ENCODE data around the gene CNRIP1. TPM values are rescaled to one million over a fixed set of nuclear protein-coding genes. Genes with fewer than 3 reads are reported as not detected.

CNRIP1 gene
- total and polyA plus RNA-seq, 3 donors from 2014 or later = 5.8 to 10.5 (median 9.2) TPM

DNA sequence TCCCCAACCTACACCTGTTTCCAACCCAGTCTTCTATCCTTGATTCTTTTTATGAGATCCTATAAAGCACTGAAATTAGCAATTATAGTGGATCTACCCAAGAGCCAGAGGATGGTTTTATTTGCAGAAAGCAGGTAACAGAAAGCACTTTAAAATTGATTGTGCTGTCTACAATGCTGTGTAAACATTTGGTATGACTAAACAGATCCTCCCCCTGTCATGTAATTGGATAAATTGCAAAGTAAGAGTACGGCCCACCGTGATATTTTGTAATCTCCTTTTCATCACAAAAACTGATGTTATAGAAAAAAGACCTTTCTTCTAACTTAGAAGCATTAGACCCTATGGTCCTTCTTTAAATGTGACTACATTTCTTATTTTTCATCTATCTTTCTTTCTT lies 56.1 kb downstream of the CNRIP1 start:
- no peaks in the 10 kb centered on the region for H3K9me3 ChIP-seq
- no peaks in the 10 kb centered on the region for H3K27me3 ChIP-seq
- no peak for TF ChIP-seq POLR2A (IDR thresholded peaks at IDR 0.05)
- no peak for TF ChIP-seq CTCF (IDR thresholded peaks at IDR 0.05)
- 93 to 95% methylated on average over 2 of the region's 2 CpGs for WGBS, 2 donors
- DNase-seq = no peak
- H3K4me3 ChIP-seq = no peak overlapping the region
- no peak overlapping the region for H3K27ac ChIP-seq
- intact Hi-C loops (cut with DNase I; ENCODE audit: low total_unique reads) = no loop called here
- H3K4me1 ChIP-seq = no peaks in the 10 kb centered on the region
- H3K36me3 ChIP-seq (ENCODE audit: low read depth, missing control alignments) = no peaks in the 10 kb centered on the region

DNA sequence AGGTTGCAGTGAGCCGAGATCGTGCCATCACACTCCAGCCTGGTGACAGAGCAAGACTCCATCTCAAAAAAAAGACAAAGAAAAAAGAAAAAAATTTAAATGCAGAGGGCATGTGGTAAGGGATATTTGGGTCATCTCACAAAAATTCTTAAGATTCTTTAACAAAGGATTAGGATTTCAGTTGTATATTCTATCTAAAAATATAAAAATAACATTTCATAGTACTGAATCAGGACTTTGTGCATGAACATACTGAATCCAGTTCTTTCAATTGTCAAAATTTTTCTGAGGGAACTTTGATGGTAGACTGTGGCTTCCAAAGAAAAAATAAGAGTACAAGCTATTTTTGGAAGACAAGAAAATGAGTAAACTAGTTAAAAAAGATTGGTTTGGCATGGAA lies 60.9 kb downstream of the CNRIP1 start:
- 89 to 93% methylated on average over 2 of the region's 2 CpGs for WGBS, 2 donors
- H3K9me3 ChIP-seq = no peaks in the 10 kb centered on the region

GRCh38 chr2:68256093-68256450 lies 63.7 kb downstream of the CNRIP1 start:
- H3K27me3 ChIP-seq = no peaks in the 10 kb centered on the region
- intact Hi-C loops (cut with DNase I; ENCODE audit: low total_unique reads) = no loop called here
- 79 to 84% methylated on average over 1 of the region's 1 CpG for WGBS, 2 donors
- peak overlapping the region in 1 of 2 donors; percentile 4 for H3K27ac ChIP-seq
- H3K4me3 ChIP-seq = no peak overlapping the region
- H3K9me3 ChIP-seq = no peaks in the 10 kb centered on the region
- peaks cover 5% of the 10 kb centered on the region for H3K4me1 ChIP-seq
- H3K36me3 ChIP-seq (ENCODE audit: low read depth, missing control alignments) = no peaks in the 10 kb centered on the region
- DNase-seq = no peak
- TF ChIP-seq POLR2A (IDR thresholded peaks at IDR 0.05) = no peak
- no peak for TF ChIP-seq CTCF (IDR thresholded peaks at IDR 0.05)

More for the DNA sequence above, 60.9 kb downstream of the CNRIP1 start:
- Histone ChIP-seq H3K27ac (no peak overlapping the region), H3K4me3 (no peak overlapping the region), H3K36me3 (ENCODE audit: low read depth, missing control alignments) (no peaks in the 10 kb centered on the region), H3K27me3 (no peaks in the 10 kb centered on the region), H3K4me1 (peaks cover 2% of the 10 kb centered on the region)
- TF ChIP-seq CTCF (IDR thresholded peaks at IDR 0.05) (no peak), POLR2A (IDR thresholded peaks at IDR 0.05) (no peak)
- DNase-seq = no peak
- intact Hi-C loops (cut with DNase I; ENCODE audit: low total_unique reads) = no loop called here

DNA sequence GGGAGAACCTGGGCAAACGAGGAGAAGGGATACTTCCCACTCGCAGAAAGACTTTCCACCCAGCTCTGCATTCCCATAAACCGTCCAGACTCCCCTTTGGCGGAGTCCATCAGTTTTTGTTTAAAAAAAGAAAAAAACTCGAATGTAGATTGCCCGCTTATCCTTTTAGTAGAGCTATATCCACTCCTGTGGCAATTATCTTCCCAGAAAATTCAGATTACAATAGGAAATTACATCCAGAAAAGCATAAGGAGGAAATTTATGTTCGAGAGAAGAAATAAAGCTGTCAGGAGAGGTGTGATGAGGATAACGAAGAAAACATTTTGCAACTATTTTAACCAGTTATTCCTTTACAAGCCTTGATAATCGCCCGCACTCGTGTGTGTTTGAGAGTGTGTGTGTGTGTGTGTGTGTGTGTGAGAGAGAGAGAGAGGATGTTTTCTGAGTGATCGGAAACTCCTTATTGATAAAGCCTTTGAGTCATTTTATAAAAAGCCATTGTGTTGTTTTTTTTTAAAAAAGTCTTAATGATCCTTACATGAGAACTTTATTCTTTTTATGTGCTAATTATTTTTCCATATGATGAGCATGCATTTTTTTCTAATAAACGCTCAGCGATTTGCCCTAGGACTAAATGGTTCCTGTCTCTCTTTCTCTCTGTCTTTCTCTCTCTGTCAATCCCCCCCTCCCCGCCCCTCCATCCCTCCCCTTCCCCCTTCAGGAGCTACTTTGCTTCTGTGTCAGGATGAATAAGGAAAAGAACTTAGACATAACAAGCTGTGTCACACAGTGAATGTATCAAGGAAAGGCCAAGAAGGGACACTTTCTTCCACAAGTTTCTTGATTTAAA lies 66.3 kb downstream of the CNRIP1 start:
- intact Hi-C loops (cut with DNase I; ENCODE audit: low total_unique reads) = no loop called here
- Histone ChIP-seq H3K27ac (peak overlapping the region; percentile 94 to 97), H3K4me1 (peaks cover 24% of the 10 kb centered on the region), H3K27me3 (no peaks in the 10 kb centered on the region), H3K36me3 (ENCODE audit: low read depth, missing control alignments) (no peaks in the 10 kb centered on the region), H3K9me3 (no peaks in the 10 kb centered on the region), H3K4me3 (peak overlapping the region; percentile 86 to 90)
- WGBS, 2 donors = 0 to 1% methylated on average over 15 of the region's 15 CpGs
- peak; percentile 24 for DNase-seq
- no peak for TF ChIP-seq POLR2A (IDR thresholded peaks at IDR 0.05)
- no peak for TF ChIP-seq CTCF (IDR thresholded peaks at IDR 0.05)
